HUES64 (cell line): ENCODE data around the gene CIB1.

Source experiments
- H3K27ac ChIP-seq: 2 replicates; pipeline ENCODE4 v1.7.0; 2013; ENCODE audit warnings: low read depth, low read length, inconsistent platforms
- H3K27me3 ChIP-seq: 2 replicates; pipeline ENCODE4 v1.6.1; 2013; ENCODE audit warnings: mild to moderate bottlenecking, low read length; ENCODE audit not compliant: insufficient read depth
- H3K36me3 ChIP-seq: 2 replicates; pipeline ENCODE4 v1.6.1; 2013; ENCODE audit warnings: mild to moderate bottlenecking, low read length; ENCODE audit not compliant: insufficient read depth
- H3K4me1 ChIP-seq: 2 replicates; pipeline ENCODE4 v1.6.1; 2013; ENCODE audit warnings: mild to moderate bottlenecking, low read length, moderate library complexity; ENCODE audit not compliant: insufficient read depth
- H3K4me3 ChIP-seq: 2 replicates; pipeline ENCODE4 v1.5.1; 2013; ENCODE audit warnings: mild to moderate bottlenecking, low read length, moderate library complexity
- H3K9ac ChIP-seq: 2 replicates; pipeline ENCODE4 v1.6.1; 2013; ENCODE audit warnings: mild to moderate bottlenecking, low read depth, low read length
- H3K9me3 ChIP-seq: 2 replicates; pipeline ENCODE4 v1.6.1; 2013; ENCODE audit warnings: low read depth, low read length; ENCODE audit not compliant: insufficient read depth
- WGBS: fragments of 150-250, 120-280 bp; methylation state at CpG from one replicate; pipeline ENCODE4 v1.1.7; 2013; ENCODE audit warnings: missing lambda C conversion rate; 5-methylcytosine and 5-hydroxymethylcytosine counted together

The CIB1 gene

DNA sequence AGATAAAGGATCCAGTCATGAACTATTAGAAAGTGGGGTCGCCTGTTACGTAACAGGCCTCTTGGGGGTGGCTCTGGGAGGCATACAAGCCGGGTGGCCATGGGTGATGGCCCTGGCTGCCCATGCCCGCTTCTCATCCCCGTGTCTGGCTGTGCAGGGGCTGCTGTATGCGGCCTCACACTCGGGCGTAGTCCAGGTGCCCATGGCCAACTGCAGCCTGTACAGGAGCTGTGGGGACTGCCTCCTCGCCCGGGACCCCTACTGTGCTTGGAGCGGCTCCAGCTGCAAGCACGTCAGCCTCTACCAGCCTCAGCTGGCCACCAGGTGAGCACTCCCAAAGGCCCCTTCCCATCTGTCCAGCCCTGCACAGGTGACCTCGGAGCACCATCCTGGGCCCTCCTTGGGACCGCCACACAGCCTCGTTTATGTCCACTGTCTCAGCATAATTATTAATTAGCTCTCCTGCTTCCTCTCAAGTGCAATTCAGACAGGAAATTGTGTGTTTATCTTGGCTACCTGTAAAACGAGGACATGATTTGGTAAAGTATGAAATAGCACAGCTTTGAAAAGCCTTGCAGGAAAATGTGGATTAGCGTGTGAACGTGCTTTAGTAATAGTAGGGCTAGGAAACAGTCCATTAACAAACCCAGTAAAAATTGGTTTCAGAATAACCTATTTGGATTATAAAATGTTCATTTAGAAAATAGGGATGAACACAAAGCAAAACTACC, 8.1 kb downstream of the CIB1 start:
- peaks cover 80% of the 10 kb centered on the region for H3K36me3 ChIP-seq
- no peak overlapping the region for H3K27ac ChIP-seq
- no peak overlapping the region for H3K9ac ChIP-seq
- 0 out of 2 replicates have a peak, but pooled peaks cover 3% of the 10 kb centered on the region for H3K4me1 ChIP-seq
- H3K27me3 ChIP-seq = no peaks in the 10 kb centered on the region
- H3K9me3 ChIP-seq = no peaks in the 10 kb centered on the region
- no peak overlapping the region for H3K4me3 ChIP-seq
- 95% methylated on average over 18 of the region's 18 CpGs for WGBS

DNA sequence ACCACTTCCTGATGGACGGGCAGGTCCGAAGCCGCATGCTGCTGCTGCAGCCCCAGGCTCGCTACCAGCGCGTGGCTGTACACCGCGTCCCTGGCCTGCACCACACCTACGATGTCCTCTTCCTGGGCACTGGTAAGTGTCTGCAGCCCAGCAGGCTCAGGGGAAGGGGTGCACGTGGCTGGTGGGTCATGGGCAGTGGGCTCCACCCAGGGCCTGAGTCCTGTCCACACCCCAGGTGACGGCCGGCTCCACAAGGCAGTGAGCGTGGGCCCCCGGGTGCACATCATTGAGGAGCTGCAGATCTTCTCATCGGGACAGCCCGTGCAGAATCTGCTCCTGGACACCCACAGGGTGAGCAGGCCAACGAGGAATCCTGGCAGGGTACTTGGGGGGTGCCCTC, 8.7 kb downstream of the CIB1 start:
- H3K9ac ChIP-seq = no peak overlapping the region
- no peak overlapping the region for H3K27ac ChIP-seq
- peaks cover 80% of the 10 kb centered on the region for H3K36me3 ChIP-seq
- 0 out of 2 replicates have a peak, but pooled peaks cover 3% of the 10 kb centered on the region for H3K4me1 ChIP-seq
- H3K4me3 ChIP-seq = no peak overlapping the region
- WGBS = 94% methylated on average over 17 of the region's 17 CpGs
- H3K9me3 ChIP-seq = no peaks in the 10 kb centered on the region
- H3K27me3 ChIP-seq = no peaks in the 10 kb centered on the region

DNA sequence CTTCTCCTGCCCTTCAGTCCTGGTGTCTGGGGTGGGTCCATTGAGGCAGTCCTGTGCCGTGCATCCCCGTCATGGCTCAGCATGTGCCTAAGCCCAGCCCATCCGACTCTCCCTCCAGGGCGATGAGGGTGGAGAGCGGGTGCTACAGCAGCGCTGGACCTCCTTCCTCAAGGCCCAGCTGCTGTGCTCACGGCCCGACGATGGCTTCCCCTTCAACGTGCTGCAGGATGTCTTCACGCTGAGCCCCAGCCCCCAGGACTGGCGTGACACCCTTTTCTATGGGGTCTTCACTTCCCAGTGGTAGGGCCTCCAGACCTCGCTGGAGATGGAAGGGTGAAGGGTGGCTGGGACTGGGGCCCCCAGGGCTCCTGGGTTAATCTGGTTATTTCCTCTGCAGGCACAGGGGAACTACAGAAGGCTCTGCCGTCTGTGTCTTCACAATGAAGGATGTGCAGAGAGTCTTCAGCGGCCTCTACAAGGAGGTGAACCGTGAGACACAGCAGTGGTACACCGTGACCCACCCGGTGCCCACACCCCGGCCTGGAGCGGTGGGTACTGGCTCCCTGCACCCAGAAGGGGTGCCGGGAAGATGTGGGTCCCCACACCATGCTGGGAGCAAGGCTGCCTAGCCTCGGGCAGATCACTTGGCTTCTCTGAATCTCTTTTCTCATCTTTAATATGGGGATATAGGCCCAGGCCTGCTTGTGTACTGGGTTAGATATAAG, 10.1 kb downstream of the CIB1 start:
- H3K36me3 ChIP-seq = peaks cover 68% of the 10 kb centered on the region
- no peak overlapping the region for H3K9ac ChIP-seq
- no peak overlapping the region for H3K27ac ChIP-seq
- H3K9me3 ChIP-seq = no peaks in the 10 kb centered on the region
- H3K4me3 ChIP-seq = no peak overlapping the region
- 95% methylated on average over 22 of the region's 22 CpGs for WGBS
- no peaks in the 10 kb centered on the region for H3K27me3 ChIP-seq
- H3K4me1 ChIP-seq = 0 out of 2 replicates have a peak, but pooled peaks cover 3% of the 10 kb centered on the region

DNA sequence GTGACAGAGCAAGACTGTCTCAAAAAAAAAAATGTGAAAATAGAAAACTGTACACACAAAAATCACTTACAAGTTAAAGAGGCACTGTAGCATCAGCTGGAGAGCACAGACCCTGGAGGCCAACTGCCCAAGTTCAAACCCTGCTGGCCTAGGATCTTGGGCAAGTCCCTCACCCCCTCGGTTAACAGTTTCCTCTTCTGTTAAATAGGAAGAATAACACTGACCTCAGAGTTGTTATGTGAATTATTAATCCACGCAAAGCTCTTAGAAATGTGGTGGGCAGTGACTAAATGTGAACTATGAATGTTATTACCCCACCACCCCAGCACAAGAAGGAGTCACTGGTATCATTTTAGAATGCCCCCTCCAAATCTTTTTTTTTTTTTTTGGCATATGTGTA, 11.2 kb downstream of the CIB1 start:
- H3K4me1 ChIP-seq = 0 out of 2 replicates have a peak, but pooled peaks cover 3% of the 10 kb centered on the region
- no peak overlapping the region for H3K4me3 ChIP-seq
- no peak overlapping the region for H3K9ac ChIP-seq
- WGBS = 100% methylated on average over 1 of the region's 2 CpGs
- H3K27me3 ChIP-seq = no peaks in the 10 kb centered on the region
- no peak overlapping the region for H3K27ac ChIP-seq
- H3K36me3 ChIP-seq = peaks cover 61% of the 10 kb centered on the region
- no peaks in the 10 kb centered on the region for H3K9me3 ChIP-seq

DNA sequence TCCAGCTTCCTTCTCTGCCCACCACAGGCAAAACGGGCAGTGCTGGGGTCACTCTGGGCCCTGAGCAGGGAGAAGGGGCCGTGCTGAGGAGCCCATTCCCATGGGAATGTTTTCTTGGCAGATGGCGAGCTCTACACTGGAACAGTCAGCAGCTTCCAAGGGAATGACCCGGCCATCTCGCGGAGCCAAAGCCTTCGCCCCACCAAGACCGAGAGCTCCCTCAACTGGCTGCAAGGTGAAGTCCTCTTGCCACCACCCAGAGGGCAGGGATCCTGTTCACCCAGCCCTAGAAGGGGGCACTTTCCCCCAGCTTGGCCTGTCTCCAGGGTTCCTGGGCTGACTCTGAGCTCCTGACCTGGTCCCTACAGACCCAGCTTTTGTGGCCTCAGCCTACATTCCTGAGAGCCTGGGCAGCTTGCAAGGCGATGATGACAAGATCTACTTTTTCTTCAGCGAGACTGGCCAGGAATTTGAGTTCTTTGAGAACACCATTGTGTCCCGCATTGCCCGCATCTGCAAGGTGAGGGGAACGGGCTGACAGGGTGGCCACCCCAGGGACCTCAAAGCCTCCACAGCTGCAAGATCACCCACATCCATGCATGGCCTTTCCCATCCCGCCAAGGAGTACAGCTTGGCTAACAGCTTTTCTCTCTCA, 12.4 kb downstream of the CIB1 start:
- H3K36me3 ChIP-seq = peaks cover 53% of the 10 kb centered on the region

DNA sequence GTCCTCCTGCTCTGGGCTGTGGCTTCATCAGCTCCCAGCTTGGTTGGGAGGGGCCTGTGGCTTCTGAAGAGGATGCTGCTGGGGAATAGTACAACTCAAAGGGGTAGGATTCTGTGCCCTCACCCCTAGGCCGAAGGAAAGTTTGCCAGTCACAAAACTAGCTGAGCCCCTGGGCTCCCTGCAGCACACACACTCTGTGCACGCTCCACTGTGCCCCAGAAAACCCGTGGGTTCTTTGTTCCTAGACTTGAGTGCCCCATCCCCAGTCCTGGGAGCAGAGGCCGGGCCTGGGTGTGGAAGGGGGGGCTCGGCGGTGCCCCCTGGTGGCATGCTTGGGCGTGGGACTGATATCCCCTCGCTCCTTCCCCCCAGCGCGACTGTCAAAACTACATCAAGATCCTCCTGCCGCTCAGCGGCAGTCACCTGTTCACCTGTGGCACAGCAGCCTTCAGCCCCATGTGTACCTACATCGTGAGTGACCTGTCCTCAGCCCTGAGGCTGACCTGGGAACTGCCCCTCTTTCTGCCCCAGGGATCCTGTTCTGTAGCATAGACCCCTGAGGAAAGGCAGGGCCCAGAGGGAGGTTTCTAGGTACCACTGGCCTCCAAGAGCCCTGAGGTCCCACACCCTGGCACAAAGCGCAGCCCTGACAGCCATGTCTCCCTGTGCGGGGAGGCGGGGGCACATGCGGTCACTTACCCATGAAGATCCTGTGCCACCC, 14.2 kb downstream of the CIB1 start:
- H3K36me3 ChIP-seq = peaks cover 40% of the 10 kb centered on the region
- 0 out of 2 replicates have a peak, but pooled peaks cover 3% of the 10 kb centered on the region for H3K4me1 ChIP-seq
- no peaks in the 10 kb centered on the region for H3K9me3 ChIP-seq
- H3K9ac ChIP-seq = no peak overlapping the region
- no peaks in the 10 kb centered on the region for H3K27me3 ChIP-seq
- H3K4me3 ChIP-seq = no peak overlapping the region
- no peak overlapping the region for H3K27ac ChIP-seq
- WGBS = 62% methylated on average over 17 of the region's 17 CpGs

More for the DNA sequence above, 12.4 kb downstream of the CIB1 start:
- H3K4me3 ChIP-seq = no peak overlapping the region
- no peaks in the 10 kb centered on the region for H3K27me3 ChIP-seq
- no peaks in the 10 kb centered on the region for H3K9me3 ChIP-seq
- H3K4me1 ChIP-seq = 0 out of 2 replicates have a peak, but pooled peaks cover 3% of the 10 kb centered on the region
- no peak overlapping the region for H3K9ac ChIP-seq
- no peak overlapping the region for H3K27ac ChIP-seq
- 68% methylated on average over 14 of the region's 14 CpGs for WGBS

DNA sequence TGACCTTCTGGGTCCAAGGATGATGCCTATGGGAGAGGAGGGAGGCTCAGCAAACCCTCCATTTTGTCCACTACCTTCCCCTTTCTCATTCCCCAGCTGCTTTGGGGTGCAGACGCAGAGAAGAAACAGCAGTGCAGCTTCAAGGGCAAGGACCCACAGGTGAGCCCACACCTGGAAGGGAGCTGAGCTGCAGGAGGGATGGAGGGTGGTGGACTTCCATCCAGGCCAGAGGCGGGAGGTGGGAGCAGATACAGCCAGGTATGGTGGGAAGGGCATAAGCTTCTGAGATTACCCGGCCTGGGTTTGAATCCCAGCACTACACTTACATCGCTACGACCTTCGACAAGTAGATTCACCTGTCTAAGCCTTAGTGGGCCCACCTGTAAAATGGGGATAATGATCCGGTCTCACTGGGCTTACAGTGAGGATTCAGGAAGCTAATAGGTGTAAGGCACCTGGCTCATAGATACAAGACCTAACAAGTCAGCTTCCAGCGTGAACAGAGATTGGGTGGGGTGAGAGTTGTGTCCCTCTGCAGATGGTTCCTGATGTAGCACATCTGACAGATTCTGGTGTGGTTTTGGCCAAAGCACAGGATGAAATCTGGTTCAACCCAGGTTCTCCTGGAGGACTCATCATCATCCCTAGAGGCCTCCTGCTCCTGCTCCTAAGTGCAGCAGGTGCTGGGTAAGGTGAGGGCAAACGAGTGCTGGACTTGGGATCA, 15.9 kb downstream of the CIB1 start:
- WGBS = 96% methylated on average over 9 of the region's 9 CpGs
- Histone ChIP-seq H3K27ac (no peak overlapping the region), H3K36me3 (peaks cover 23% of the 10 kb centered on the region), H3K9ac (no peak overlapping the region), H3K4me1 (0 out of 2 replicates have a peak, but pooled peaks cover 7% of the 10 kb centered on the region), H3K9me3 (no peaks in the 10 kb centered on the region), H3K4me3 (no peak overlapping the region), H3K27me3 (no peaks in the 10 kb centered on the region)

DNA sequence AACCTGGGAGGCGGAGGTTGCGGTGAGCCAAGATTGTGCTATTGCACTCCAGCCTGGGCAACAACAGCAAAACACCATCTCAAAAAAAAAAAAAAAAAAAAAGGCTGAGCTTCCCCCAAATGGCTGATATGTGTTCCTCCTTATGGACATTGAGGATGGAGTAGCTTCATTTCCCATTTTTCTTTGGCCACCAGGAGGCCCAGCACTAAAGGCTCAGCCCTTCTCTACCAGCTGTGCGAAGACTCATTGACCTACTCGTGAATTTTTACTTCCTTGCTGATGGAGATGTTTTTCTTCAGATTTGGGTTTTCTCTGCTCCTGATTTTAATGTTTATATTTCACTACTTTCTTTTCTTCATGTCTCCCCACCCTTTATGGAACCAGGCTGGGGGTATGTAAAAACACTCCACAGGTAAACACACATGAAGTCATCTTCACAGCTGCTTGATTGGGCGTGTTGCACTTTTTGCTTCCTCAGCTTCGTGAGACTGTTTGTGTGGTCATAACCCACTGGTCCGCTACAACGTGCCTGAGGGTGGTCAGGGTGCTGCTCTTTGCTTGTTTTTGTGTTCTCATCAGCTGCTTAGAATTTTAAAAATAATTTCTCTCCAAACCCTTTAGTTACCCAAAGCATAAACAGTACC, 19.1 kb downstream of the CIB1 start:
- no peaks in the 10 kb centered on the region for H3K27me3 ChIP-seq
- no peak overlapping the region for H3K27ac ChIP-seq
- H3K9me3 ChIP-seq = no peaks in the 10 kb centered on the region
- H3K9ac ChIP-seq = no peak overlapping the region
- H3K4me1 ChIP-seq = peaks cover 9% of the 10 kb centered on the region; the same call in 1 of the 2 replicates
- 96% methylated on average over 7 of the region's 8 CpGs for WGBS
- peaks cover 11% of the 10 kb centered on the region for H3K36me3 ChIP-seq
- H3K4me3 ChIP-seq = no peak overlapping the region

DNA sequence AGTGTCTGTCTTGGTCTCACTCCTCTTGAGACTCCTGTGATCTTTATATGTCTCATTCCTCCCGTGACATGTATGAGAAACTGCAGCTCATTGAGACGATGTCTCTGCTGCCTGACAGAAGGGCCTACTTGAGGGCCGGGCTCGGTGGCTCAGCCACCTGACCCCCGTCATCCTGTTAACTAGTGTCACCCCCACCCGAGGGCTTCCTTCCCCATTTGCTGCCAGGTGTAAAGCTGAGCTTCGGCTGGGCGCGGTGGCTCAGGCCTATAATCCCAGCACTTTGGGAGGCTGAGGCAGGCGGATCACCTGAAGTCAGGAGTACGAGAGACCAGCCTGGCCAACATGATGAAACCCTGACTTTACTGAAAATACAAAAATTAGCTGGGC, 19.9 kb downstream of the CIB1 start:
- Histone ChIP-seq H3K27ac (no peak overlapping the region), H3K9me3 (no peaks in the 10 kb centered on the region), H3K36me3 (peaks cover 11% of the 10 kb centered on the region), H3K9ac (no peak overlapping the region), H3K4me1 (peaks cover 9% of the 10 kb centered on the region; the same call in 1 of the 2 replicates), H3K27me3 (no peaks in the 10 kb centered on the region), H3K4me3 (no peak overlapping the region)
- WGBS = 96% methylated on average over 11 of the region's 11 CpGs
